NCI-H2081 treated with DMSO at 0.1 percent for 48 hours (cell line): Measurements from ENCODE around the gene PLBD2.

ENCODE experiments used
- DNase-seq: peaks from one replicate; lab custom pipeline; 2025; lab: John Stamatoyannopoulos, UW

Gene PLBD2

DNA sequence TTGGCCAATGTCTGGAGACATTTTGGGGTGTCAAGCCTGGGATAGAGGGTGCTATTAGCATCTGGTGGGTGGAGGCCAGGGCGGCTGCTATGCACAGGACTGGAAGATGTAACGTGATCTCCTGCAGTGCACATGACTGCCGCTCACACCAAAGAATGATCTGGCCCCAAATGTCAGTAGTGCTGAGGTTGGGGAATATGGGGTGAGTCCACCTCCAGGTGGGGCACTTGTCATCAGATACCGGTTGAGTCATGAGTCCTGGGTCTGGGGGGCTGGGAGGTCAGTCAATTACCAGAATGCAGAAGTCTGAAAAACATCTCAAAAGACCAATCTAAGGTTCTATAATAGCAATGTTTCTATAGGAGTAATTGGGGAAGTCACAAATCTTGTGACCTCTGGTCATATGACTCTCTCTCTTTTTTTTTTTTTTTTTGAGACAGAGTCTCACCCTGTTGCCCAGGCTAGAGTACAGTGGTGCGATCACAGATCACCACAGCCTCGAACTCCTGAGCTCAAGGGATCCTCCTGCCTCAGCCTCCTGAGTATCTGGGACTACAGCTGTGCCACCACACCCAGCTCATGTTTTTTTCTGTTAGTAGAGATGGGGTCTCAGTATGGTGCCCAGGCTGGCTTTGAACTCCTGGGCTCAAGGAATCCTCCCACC lies 57.8 kb downstream of the PLBD2 start:
- no peak for DNase-seq

DNA sequence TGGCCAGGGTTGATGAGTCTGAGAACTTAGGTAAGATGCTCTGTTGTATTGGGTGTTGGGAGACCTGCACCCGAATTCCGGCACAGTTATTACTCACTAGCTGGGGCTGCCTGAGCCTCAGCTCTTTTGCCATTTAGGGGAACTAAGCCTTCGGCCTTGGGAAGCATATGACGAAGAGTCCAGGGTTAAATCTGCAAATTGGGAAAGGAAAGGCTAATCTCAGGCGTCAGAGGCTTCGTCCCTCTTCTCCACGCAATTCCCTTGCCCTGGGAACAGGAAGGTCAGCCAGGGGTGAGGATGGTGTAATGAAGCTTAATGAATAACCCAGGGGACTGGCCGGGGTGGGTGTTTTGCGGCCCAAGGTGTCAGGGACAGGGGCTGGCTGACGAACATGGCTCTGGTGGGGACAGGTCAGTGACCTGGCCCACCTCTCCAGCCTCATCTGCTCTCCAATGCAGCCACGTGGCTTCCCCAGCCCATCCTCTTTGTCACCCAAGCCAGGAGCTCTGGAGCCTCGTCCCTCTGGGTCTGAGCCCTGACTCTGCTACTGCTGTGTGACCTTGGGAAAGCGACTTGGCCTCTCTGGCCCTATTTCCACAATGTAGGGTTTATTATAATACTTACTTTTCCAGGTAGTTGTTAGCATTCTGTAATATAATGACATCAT lies 60.0 kb downstream of the PLBD2 start:
- DNase-seq: no peak

DNA sequence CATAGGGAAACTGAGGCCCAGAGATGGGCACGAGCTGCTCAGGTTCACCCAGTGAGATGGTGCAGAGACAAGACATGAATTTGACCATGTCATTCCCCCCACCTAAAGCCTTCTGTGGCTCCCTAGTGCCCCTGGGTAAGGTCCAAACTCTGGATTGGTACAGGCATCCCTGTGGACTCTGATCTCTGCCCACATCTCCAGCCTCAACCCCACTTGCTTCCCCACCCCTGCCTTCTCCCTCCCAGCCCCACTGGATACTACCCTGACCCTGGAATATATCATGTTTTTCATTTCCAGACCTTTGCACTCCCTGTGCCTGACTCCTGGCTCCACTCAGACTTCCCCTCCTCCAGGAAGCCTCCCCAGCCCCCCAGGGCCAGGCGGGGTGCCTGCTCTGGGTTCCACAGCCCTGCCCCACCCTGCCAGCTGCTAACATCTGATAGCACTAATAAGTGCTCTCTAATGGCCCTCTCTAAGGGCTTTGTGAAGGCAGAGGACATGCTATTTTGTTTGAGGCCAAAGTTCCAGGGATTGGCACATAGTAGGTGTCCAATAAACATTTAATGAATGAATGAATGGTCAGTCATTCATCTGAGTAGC lies 62.7 kb downstream of the PLBD2 start:
- no peak for DNase-seq

DNA sequence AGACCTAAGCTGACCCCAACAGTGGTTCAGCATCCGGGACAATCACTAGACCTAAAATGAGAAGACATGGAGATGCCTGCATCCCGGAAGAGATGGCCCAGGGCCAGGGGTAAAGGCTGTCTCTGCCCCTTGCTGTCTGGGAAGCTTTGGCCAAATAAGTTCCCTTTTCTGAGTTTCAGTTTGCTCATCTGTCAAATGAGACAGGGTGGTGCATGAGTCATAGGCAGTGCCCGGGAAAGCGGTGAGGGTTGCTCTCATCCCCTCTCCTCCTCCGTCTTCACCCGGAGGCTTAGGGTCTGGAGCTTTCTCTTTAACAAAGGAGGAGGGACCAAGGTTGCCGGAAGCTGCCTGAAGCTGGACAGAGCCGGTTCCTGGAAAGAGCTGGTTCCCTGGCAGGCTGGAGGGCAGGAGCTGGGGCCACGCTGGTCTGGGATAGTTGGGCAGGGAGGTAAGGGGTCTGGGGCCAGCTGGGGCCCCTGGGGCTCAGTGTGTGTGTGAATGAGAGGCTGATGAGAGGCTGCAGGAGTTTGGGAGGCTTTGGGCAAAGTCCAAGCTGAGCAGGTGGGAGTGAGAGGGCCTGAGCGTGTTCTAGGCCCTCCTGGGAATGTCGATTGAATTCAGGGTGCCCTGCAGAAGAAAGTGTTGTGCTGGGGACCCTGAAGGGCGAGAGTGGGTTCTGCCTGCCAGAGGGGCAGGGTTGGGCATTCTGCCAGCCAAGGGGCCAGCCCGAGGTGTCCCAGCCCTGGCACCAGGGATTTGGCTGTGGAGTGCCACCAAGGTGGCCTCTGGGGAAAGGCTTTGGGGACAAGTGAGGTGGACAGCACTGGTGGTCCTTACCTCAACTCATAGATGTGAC lies 63.9 kb downstream of the PLBD2 start, which contains the start of gene SDSL:
SDSL (plus strand) TSS at position 351 of the 856 bp plus-strand sequence. CDS start 5,603 bp downstream, outside the sequence.
- DNase-seq: no peak

DNA sequence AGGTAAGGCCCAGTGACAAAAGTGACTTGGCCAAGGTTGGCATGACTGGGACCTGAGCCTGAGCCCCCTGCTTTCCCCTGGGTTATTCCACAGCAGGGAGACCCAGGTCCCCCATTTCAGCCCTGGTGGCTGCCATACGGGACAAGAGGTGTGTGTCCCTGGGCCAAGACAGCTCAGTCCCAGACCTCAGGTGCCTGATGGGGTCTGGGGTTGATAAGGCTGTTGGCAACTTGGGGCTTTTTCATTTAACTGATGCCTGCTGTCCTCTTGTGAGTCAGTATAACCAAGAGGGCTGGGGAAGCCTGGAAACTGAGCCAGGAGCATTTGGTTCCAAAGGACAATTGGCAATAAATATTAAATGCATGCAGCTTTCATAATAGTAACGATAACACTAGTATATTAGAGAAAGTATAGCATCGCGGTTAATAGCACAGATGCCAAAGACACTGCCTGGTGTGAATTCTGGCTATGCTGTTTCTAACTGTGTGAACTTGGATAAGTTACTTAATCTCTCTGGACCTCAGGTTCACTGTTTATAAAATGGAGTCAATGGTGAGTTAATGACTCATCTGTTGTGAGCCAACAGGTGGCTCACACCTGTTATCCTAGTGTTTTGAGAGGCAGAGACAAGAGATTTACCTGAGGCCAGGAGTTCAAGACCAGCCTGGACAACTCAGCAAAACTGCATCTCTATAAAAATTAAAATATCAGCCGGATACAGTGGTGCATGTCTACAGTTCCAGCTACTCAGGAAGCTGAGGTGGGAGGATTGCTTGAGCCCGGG lies 64.7 kb downstream of the PLBD2 start:
- no peak for DNase-seq

DNA sequence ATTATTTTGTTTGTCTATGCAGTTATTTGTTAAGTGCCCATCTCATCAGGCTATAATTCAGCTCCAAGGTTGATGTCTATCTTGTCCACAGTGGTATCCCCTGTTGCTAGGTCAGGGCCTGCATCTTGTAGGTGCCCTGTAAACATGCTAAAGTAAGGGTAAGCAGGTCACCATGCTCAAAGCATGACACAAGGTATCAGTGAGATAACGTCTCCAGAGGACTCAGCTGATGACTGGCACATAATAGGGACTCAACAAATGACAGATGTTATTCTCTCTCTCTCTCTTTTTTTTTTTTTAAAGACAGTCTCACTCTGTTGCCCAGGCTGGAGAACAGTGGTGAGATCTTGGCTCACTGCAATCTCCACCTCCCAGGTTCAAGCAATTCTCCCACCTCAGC lies 66.1 kb downstream of the PLBD2 start:
- DNase-seq: no peak

DNA sequence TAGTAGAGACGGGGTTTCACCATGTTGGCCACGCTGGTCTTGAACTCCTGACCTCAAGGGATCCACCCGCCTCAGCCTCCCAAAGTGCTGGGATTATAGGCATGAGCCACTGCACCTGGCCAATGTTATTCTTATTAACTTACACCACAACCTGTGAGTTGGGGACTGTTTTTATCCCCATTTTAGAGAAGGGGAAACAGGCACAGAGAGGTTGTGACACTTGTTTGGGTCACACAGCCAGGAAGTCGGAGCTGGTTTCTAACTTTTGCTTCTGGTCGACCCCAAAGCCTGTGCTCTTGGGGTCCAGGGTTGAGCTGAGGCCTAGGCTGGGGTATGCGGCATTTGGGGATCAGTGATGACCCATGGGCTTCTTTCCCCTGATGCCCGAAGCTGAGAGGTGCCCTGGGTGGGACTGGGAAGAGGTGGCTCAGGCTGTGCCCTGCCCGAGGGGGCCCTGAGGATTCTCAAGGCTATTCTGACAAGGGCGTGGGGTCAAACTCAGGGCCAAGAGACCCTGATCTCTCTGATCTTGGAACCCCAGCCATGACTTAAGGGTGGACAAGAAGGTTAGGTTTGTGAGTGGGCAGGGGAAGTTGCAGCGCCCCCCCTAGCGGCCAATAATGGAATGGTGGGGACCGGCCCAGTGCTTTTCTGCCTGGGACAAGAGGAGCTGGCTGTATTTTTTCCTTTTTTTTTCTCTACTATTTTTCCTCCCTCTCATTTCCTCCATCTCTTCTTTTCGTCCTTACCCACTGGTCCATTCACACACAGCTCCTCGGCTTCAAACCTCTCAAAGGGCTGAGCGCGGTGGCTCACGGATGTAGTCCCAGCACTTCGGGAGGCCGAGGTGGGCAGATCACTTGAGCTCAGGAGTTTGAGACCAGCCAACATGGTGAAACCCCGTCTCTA lies 66.8 kb downstream of the PLBD2 start:
- no peak for DNase-seq

DNA sequence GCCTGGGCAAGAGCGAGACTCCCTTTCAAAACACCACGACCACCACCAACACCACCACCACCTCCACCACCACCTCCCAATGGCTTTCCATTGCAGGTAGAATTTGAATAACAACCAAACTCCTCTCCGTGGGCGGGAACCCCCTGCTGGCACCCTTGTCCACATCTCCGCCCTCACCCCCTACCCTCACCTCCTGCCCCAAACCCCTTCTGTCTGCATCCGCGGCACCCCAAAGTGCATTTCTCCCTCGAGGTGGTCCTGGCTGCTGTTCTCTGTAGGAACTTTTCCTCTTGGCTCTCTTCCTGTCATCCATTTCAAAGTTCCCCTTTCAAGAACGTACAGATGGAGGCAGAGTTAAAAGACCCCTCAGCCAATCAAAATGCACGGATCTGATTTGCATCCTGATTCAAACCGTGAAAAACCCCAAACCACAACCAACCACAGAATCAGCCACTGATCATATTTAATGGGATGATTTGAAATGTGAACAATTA lies 67.6 kb downstream of the PLBD2 start:
- DNase-seq: no peak

DNA sequence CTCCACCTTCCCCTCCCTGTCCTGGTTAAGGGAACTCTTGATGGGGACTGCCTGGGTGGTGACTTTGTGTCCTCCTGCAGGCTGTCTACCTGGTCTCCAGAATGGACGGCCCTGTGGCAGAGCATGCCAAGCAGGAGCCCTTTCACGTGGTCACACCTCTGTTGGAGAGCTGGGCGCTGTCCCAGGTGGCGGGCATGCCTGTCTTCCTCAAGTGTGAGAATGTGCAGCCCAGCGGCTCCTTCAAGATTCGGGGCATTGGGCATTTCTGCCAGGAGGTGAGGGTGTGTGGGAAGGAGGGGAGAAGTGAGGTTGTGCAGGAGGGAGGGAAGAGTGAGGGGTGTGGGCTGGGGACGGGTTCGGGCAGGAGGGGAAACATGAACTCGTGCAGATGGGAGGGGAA lies 69.5 kb downstream of the PLBD2 start:
- DNase-seq: no peak

DNA sequence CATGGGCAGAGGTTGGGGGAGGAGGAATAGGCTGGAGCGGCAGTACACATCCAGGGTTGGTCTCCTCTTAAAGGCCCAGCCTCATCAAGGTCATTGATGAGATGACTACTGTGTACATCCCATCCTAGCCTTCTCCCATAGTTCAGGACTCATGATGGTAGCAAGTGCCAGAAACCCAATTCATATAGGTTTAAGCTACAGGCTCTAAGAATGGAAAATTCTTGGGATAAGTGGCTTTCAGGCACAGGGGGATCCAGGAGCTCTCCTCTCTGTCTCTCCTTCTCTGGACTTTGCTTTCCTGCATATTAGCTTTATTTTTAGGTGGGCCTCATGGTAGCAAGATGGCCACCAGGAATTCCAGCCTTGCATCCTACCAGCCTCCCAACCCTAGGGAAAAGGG lies 70.1 kb downstream of the PLBD2 start:
- no peak for DNase-seq

DNA sequence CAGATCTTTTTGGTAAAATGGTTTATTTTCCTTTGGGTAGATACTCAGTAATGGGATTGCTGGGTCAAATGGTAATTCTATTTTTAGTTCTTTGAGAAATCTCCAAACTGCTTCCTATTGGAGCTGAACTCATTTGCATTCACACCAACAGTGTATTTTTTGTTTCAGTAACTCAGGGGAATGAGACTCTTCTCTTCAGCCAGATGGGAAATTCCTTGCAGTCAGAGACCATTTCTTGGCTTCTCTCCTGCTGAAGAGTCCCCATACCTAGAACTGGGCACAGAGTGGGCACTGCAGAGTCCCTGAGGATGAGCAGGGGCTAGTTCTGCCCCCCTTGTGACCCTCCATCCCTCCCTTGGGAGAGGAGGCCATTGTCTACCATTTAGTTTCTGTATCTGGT lies 74.6 kb downstream of the PLBD2 start:
- DNase-seq: no peak

DNA sequence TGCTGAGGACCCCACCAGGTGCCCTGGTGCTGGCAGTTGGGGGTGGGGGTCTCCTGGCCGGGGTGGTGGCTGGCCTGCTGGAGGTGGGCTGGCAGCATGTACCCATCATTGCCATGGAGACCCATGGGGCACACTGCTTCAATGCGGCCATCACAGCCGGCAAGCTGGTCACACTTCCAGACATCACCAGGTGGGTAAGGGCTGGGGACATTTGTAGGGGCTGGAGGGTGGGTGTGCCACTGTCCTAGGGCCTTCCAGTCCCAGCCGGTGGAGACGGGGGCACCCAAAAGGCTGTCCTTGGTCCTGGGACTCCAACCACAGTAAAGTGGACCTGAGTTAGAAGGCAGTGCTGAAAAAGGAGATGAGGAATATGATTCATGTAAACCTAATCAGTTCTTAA lies 77.0 kb downstream of the PLBD2 start:
- DNase-seq: no peak

DNA sequence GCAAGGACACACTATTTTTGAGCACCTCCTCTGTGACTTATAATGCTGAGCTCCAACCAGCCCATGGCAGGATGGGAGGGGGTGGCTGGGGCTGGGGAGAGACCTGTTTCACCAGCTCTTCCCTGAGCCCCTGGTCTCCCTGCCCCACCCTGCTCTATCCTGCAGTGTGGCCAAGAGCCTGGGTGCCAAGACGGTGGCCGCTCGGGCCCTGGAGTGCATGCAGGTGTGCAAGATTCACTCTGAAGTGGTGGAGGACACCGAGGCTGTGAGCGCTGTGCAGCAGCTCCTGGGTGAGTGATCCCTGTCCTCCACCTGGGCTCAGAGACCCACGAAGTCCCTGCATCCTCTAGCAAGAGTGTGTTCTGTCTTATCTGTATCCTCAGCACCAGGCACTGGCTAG lies 78.2 kb downstream of the PLBD2 start:
- DNase-seq: no peak

DNA sequence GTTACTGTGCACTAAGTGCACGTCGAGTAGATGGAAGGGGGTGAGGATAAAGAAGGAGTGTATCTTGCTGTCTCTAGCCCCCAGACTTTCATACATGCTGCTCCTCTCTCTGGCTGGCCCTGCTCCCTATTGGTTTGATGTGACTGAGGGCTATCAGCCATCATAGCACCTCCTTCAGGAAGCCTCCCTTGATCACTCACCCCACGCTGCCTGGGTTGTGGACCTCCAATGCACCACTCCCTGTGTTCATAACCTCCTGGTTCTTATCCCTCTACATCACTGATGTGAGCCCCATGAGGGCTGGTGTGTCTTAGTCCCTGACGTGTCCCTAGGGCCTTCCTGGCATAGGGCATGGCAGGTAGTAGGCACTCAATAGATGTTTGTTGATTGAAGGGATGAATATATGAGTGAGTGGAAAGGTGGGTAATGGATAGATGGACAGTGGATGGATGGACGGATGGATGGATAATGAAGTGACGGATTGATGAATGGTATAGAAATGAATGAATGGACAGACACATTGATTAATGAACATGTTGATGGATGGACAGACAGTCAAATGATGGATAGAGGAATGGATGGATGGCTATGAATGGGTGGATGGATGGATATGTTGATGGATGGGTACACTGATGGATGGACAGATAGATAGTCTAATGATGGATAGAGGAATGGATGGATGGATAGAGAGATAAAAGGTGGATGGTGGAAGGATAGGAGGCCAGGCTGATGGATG lies 78.8 kb downstream of the PLBD2 start:
- DNase-seq: no peak

DNA sequence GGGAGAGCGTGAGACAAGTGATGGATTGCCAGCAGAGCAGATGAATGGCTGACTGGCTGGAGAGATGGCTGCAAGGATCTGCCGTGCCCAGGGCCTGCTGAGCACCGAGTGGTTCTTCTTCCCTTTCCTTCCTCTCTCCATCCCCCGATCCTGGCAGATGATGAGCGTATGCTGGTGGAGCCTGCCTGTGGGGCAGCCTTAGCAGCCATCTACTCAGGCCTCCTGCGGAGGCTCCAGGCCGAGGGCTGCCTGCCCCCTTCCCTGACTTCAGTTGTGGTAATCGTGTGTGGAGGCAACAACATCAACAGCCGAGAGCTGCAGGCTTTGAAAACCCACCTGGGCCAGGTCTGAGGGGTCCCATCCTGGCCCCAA lies 79.3 kb downstream of the PLBD2 start:
- no peak for DNase-seq

DNA sequence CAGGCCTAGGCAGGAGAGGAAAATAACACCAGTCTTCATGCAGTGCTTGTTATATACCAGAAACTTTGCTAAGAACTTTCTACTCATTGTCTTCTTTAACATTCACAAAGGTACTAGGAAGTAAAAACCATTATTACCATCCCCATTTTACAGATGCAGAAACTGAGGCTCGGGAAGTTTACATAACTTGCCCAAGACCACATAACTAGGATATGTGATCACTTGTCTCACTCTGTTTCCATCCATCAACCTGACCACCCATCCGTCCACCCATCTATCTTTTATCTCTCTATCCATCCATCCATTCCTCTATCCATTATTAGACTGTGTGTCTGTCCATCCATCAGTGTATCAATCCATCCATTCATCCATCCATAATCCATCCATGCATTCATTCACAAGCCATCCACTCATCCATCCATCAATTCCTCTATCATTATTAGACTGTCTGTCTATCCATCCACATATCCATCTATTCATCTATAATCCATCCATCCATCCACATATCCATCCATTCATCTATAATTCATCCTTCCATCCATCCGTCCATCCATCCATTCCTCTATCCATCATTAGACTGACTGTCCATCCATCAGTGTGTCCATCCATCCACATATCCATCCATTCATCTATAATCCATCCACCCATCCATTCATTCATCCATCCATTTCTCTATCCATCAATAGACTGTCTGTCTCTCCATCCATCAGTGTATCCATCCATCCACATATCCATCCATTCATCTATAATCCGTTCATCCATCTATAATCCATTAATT lies 80.3 kb downstream of the PLBD2 start:
- DNase-seq: no peak

DNA sequence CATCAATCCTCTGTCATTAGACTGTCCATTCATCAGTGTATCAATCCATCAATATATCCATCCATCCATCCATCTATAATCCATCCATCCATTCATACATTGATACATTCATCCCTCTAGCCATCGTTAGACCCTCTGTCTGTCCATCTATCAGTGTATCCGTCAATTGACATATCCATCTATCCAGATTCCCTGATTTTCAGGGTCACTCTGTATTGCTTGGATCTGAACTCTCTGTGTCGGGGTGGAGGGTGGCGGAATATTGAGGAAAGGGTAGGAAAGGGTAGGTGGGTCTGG lies 80.9 kb downstream of the PLBD2 start:
- no peak for DNase-seq

DNA sequence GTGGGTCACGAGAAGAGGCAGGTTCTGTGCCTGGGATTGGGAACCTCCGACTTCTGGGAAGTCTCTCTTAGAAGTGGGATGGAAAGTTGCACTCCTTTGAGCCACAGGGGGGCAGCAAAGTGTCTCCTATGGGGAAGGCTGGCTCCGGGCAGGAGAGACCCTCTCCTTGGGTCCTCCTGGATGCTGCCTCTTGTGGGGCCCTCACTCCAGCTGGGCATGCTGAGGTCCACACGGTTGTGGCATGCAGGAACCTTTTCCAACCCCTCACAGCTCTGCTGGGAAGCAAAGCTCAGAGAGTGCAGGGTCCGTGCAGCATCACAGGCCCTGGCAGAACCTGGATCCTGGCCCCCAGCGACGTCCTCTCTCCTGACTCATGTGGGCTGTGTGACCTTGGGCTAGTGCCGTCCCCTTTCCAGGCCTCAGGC lies 81.2 kb downstream of the PLBD2 start:
- no peak for DNase-seq

DNA sequence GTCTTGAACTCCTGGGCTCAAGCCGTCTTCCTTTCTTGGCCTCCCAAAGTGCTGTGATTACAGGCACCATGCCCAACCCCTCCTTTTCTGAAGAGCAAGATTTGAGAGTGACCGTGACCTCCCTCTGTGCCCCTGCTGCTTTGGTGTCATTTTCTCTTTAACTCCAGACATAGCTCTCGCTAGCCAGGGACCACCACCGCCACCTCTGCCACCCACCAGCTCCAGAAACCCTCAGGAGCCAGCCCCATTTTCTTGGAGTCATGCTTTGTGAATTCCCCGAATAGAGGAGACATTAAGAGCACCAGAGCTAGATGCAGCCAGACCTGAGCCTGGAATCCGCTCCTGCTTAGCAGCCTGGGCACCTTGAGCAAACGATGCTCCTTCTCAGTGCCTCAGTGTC lies 81.9 kb downstream of the PLBD2 start:
- no peak for DNase-seq
